Measurements from ENCODE around the gene CCDC192.
"Not testable (repeated sequence)": the region's sequence is repeated elsewhere in the genome, so short reads cannot be mapped to it uniquely, and the experiment has no call there.

The CCDC192 gene

GRCh38 chr5:127702926-127703561 lies at the start of gene CCDC192:
Gene CCDC192, plus strand, starts transcription at chr5:127703391. Its CDS starts 55 bp downstream, at chr5:127703446.
- no peak for DNase-seq

GRCh38 chr5:127656825-127657224 lies 46.4 kb upstream of the CCDC192 start:
- DNase-seq = no peak

- DNase-seq = no peak
These were observed 43.0 kb upstream of the CCDC192 start for GRCh38 chr5:127660047-127660733.

GRCh38 chr5:127664093-127664492 lies 39.1 kb upstream of the CCDC192 start:
- DNase-seq = no peak

- DNase-seq = no peak
These were observed 37.5 kb upstream of the CCDC192 start for GRCh38 chr5:127665641-127666040.

- DNase-seq = peak; percentile 20
These were observed 37.0 kb upstream of the CCDC192 start for GRCh38 chr5:127666043-127666716.

GRCh38 chr5:127667926-127668325 lies 35.3 kb upstream of the CCDC192 start:
- no peak for DNase-seq

- DNase-seq = peak; percentile 27
These were observed 32.0 kb upstream of the CCDC192 start for GRCh38 chr5:127671218-127671617.

GRCh38 chr5:127673117-127673800 lies 29.9 kb upstream of the CCDC192 start:
- peak; percentile 55 for DNase-seq

- not testable (repeated sequence) for DNase-seq
These were observed 26.2 kb upstream of the CCDC192 start for GRCh38 chr5:127676951-127677350.

- not testable (repeated sequence) for DNase-seq
These were observed 23.4 kb upstream of the CCDC192 start for GRCh38 chr5:127679691-127680330.

GRCh38 chr5:127680595-127680994 lies 22.6 kb upstream of the CCDC192 start:
- no peak for DNase-seq

GRCh38 chr5:127683008-127683407 lies 20.2 kb upstream of the CCDC192 start:
- DNase-seq = no peak

GRCh38 chr5:127684726-127685467 lies 18.3 kb upstream of the CCDC192 start:
- DNase-seq = no peak

- DNase-seq = no peak
These were observed 17.5 kb upstream of the CCDC192 start for GRCh38 chr5:127685662-127686061.

- no peak for DNase-seq
These were observed 16.8 kb upstream of the CCDC192 start for GRCh38 chr5:127686424-127686823.

GRCh38 chr5:127694518-127695171 lies 8.5 kb upstream of the CCDC192 start:
- no peak for DNase-seq

- DNase-seq = no peak
These were observed 7.8 kb upstream of the CCDC192 start for GRCh38 chr5:127695346-127695745.

GRCh38 chr5:127696683-127697082 lies 6.5 kb upstream of the CCDC192 start:
- DNase-seq = peak; percentile 83

- peak; percentile 76 for DNase-seq
These were observed 5.1 kb upstream of the CCDC192 start for GRCh38 chr5:127697894-127698600.

- DNase-seq = no peak
These were observed 3.8 kb upstream of the CCDC192 start for GRCh38 chr5:127699416-127699815.
